ENCODE results near the gene SUPT3H.
"Not testable (repeated sequence)": the region's sequence is repeated elsewhere in the genome, so short reads cannot be mapped to it uniquely, and the experiment has no call there.

SUPT3H gene

DNA sequence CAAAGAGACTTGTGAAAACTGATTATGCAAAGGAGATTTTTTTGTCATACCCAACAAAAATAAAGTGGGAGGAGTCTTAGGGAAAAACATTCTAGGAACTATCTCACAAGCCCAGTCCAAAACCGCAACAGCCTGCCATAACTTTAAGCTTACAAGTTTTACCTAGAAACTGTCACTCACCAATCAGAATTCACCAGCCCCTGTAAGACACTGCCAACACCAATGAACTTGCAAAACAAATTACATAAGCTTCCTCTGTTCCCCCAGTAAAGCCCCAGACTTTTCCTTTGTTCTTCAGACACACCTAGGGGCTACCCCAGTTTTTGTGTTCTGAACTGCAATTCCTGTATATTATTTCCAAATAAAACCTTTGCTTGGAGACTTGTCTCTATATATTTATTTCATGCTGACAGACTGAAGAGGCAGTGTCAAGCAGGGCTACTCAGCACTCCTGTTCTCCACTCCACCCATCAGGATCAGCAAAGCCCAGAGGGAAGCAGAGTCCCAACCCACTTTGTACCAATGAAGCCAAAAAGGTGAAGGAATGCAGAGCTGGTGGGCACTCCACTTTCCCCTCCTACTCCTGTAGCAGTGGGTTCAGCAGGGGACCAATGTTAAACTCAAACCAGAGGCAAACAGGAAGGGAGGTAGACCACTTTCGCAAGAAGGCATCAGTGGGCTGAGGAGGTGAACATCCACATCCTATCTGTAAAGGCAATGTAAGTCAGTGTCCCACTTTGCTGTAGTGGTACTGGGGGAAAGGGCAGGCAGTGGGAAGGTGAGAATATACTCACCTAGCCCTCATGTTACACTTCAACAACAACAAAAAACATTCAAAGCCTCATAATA lies 192.1 kb downstream of the SUPT3H start:
- H3K9me3 ChIP-seq, result peaks cover 2% of the 10 kb centered on the region; the same call in 1 of the 2 replicates
- no peaks in the 10 kb centered on the region for H3K27me3 ChIP-seq (ENCODE audit: low read depth)
- in situ Hi-C loops (cut with MboI; ENCODE audit: low sequenced_read_pairs), result no loop called here
- H3K4me1 ChIP-seq, result no peaks in the 10 kb centered on the region
- DNase-seq (ENCODE audit: low spot score in 2 of 2), result no peak
- H3K36me3 ChIP-seq (replicated peaks), result no peaks in the 10 kb centered on the region
- no peak overlapping the region for H3K4me3 ChIP-seq

DNA sequence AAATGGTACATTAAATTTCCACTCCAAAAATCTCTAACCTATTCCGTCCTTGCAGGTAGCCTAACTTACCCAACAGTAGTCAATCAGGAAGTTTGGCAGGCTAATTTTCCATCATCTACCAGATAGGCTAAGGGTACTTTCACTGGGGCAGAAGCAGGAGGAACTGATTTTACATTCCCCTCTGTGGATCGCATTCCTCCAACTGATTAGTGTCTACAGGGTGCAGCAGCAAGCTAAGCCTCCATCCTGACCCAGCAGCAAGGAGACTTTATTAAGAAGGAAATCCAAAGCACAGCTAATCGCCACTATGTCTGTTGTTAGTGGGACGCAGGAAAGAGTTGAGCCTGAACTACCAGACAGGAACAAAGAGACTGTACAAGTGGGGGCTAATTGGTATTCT lies 192.8 kb downstream of the SUPT3H start:
- no peak for DNase-seq (ENCODE audit: low spot score in 2 of 2)
- in situ Hi-C loops (cut with MboI; ENCODE audit: low sequenced_read_pairs), result no loop called here
- Histone ChIP-seq H3K4me1 (no peaks in the 10 kb centered on the region), H3K4me3 (no peak overlapping the region), H3K27me3 (ENCODE audit: low read depth) (no peaks in the 10 kb centered on the region), H3K9me3 (peaks cover 2% of the 10 kb centered on the region; the same call in 1 of the 2 replicates), H3K36me3 (replicated peaks) (no peaks in the 10 kb centered on the region)

DNA sequence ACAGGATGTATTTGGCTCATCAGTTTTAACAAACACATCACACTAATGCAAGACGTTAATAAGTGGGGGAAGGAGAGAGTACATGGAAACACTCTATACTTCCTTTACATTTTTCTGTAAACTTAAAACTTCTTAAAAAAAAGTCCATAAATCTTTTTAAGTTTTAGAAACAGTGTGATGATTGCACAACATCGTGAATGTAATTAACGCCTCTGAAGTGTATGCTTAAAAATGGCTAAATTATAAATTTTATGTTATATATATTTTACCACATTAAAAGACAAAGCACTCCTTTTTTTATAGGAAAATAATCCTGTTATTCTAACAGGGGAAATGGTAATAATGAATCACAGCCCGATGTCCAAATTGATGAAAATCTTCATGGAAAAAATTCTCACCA lies 193.7 kb downstream of the SUPT3H start:
- Histone ChIP-seq H3K36me3 (replicated peaks) (no peaks in the 10 kb centered on the region), H3K4me3 (no peak overlapping the region), H3K27me3 (ENCODE audit: low read depth) (no peaks in the 10 kb centered on the region), H3K4me1 (no peaks in the 10 kb centered on the region), H3K9me3 (peaks cover 2% of the 10 kb centered on the region; the same call in 1 of the 2 replicates)
- no peak for DNase-seq (ENCODE audit: low spot score in 2 of 2)
- in situ Hi-C loops (cut with MboI; ENCODE audit: low sequenced_read_pairs), result no loop called here

DNA sequence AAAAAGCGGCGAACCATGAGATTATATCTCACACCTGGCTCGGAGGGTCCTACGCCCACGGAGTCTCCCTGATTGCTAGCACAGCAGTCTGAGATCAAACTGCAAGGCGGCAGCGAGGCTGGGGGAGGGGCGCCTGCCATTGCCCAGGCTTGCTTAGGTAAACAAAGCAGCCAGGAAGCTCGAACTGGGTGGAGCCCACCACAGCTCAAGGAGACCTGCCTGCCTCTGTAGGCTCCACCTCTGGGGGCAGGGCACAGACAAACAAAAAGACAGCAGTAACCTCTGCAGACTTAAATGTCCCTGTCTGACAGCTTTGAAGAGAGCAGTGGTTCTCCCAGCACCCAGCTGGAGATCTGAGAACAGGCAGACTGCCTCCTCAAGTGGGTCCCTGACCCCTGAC lies 201.4 kb downstream of the SUPT3H start:
- not testable (repeated sequence) for H3K36me3 ChIP-seq (replicated peaks)

DNA sequence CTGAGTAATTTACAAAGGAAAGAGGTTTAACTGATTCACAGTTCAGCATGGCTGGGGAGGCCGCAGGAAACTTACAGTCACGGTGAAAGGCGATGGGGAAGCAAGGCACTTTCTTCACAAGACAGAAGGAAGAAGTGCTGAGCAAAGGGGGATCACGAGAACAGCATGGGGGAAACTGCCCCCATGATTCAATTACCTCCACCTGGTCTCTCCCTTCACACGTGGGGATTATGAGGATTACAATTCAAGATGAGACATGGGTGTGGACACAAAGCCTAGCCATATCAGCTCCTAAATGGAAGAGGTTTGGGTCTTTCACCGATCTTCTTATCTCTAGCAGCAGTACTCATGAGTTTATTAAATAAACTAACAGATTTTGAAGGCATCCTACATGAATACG lies 202.5 kb downstream of the SUPT3H start:
- no peak for DNase-seq (ENCODE audit: low spot score in 2 of 2)
- H3K36me3 ChIP-seq (replicated peaks), result no peaks in the 10 kb centered on the region
- in situ Hi-C loops (cut with MboI; ENCODE audit: low sequenced_read_pairs), result no loop called here
- no peaks in the 10 kb centered on the region for H3K27me3 ChIP-seq (ENCODE audit: low read depth)
- H3K4me1 ChIP-seq, result peaks cover 3% of the 10 kb centered on the region; the same call in 1 of the 2 replicates
- no peak overlapping the region for H3K4me3 ChIP-seq
- no peaks in the 10 kb centered on the region for H3K9me3 ChIP-seq

More for the DNA sequence above, 201.4 kb downstream of the SUPT3H start:
- H3K4me3 ChIP-seq; H3K4me1 ChIP-seq; H3K9me3 ChIP-seq; H3K27me3 ChIP-seq (ENCODE audit: low read depth); in situ Hi-C loops (cut with MboI; ENCODE audit: low sequenced_read_pairs); DNase-seq (ENCODE audit: low spot score in 2 of 2): not testable (repeated sequence)

DNA sequence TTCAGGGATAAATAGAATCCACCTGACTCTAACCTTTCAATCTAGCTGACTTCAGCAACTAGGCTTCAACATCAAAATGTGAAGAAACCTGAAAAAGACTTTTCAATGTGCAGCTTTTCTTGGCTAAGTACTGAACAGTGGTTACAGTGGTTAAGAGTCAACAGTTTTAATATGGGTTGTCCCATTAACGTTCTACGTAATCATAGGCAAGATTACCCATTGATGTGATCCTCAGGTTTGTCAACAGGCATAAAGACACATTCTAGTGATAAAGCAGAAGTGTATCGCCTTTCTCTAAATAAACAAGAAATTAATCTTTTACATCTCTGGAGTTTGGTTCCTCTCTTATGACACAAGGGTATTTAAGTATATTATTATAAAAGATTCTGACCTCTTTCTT lies 203.7 kb downstream of the SUPT3H start:
- peaks cover 3% of the 10 kb centered on the region; the same call in 1 of the 2 replicates for H3K4me1 ChIP-seq
- no peak for DNase-seq (ENCODE audit: low spot score in 2 of 2)
- H3K9me3 ChIP-seq, result no peaks in the 10 kb centered on the region
- no peaks in the 10 kb centered on the region for H3K27me3 ChIP-seq (ENCODE audit: low read depth)
- no peaks in the 10 kb centered on the region for H3K36me3 ChIP-seq (replicated peaks)
- no peak overlapping the region for H3K4me3 ChIP-seq
- in situ Hi-C loops (cut with MboI; ENCODE audit: low sequenced_read_pairs), result no loop called here

- no peaks in the 10 kb centered on the region for H3K36me3 ChIP-seq (replicated peaks)
- H3K4me3 ChIP-seq, result no peak overlapping the region
- no peaks in the 10 kb centered on the region for H3K27me3 ChIP-seq (ENCODE audit: low read depth)
- in situ Hi-C loops (cut with MboI; ENCODE audit: low sequenced_read_pairs), result no loop called here
- H3K9me3 ChIP-seq, result no peaks in the 10 kb centered on the region
- H3K4me1 ChIP-seq, result peaks cover 3% of the 10 kb centered on the region; the same call in 1 of the 2 replicates
- DNase-seq (ENCODE audit: low spot score in 2 of 2), result no peak
Measured at GRCh38 chr6:45171380-45171779, 206.4 kb downstream of the SUPT3H start.

- Histone ChIP-seq H3K4me1 (peaks cover 3% of the 10 kb centered on the region; the same call in 1 of the 2 replicates), H3K27me3 (ENCODE audit: low read depth) (no peaks in the 10 kb centered on the region)
- in situ Hi-C loops (cut with MboI; ENCODE audit: low sequenced_read_pairs), result no loop called here
Measured at GRCh38 chr6:45170309-45170708, 207.4 kb downstream of the SUPT3H start.

DNA sequence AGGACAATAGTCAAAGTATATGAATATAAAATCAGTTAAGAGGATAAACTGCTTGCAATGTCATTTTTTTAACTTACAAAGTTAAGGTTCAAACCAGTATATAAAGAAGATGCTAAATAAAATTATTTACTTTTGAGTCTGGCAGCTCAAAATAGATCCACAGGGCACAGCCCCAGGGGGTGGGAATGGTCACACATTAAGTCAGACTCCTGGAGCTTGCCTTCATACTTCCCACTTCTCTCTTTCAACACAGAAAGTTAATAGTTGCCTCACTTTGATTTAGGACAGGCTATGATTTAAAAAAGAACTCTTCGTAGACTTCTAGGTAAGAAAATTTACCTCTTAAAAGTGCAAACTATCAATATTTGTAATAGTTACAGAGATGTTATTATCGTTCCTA lies 207.9 kb downstream of the SUPT3H start:
- Histone ChIP-seq H3K4me1 (peaks cover 3% of the 10 kb centered on the region; the same call in 1 of the 2 replicates), H3K9me3 (no peaks in the 10 kb centered on the region), H3K4me3 (no peak overlapping the region), H3K36me3 (replicated peaks) (no peaks in the 10 kb centered on the region), H3K27me3 (ENCODE audit: low read depth) (no peaks in the 10 kb centered on the region)
- in situ Hi-C loops (cut with MboI; ENCODE audit: low sequenced_read_pairs), result no loop called here
- DNase-seq (ENCODE audit: low spot score in 2 of 2), result no peak

More at GRCh38 chr6:45170309-45170708, 207.4 kb downstream of the SUPT3H start:
- DNase-seq (ENCODE audit: low spot score in 2 of 2), result no peak
- Histone ChIP-seq H3K36me3 (replicated peaks) (no peaks in the 10 kb centered on the region), H3K9me3 (no peaks in the 10 kb centered on the region), H3K4me3 (no peak overlapping the region)

GRCh38 chr6:45163952-45164766 lies 213.6 kb downstream of the SUPT3H start:
- no peaks in the 10 kb centered on the region for H3K9me3 ChIP-seq
- H3K27me3 ChIP-seq (ENCODE audit: low read depth), result no peaks in the 10 kb centered on the region
- in situ Hi-C loops (cut with MboI; ENCODE audit: low sequenced_read_pairs), result no loop called here

GRCh38 chr6:45160305-45160704 lies 217.4 kb downstream of the SUPT3H start:
- Histone ChIP-seq H3K36me3 (replicated peaks) (no peaks in the 10 kb centered on the region), H3K4me1 (no peaks in the 10 kb centered on the region), H3K9me3 (no peaks in the 10 kb centered on the region), H3K27me3 (ENCODE audit: low read depth) (no peaks in the 10 kb centered on the region), H3K4me3 (no peak overlapping the region)
- in situ Hi-C loops (cut with MboI; ENCODE audit: low sequenced_read_pairs), result no loop called here
- DNase-seq (ENCODE audit: low spot score in 2 of 2), result no peak

More at GRCh38 chr6:45163952-45164766, 213.6 kb downstream of the SUPT3H start:
- no peak for DNase-seq (ENCODE audit: low spot score in 2 of 2)
- H3K36me3 ChIP-seq (replicated peaks), result no peaks in the 10 kb centered on the region
- no peak overlapping the region for H3K4me3 ChIP-seq
- H3K4me1 ChIP-seq, result no peaks in the 10 kb centered on the region

- Histone ChIP-seq H3K9me3 (no peaks in the 10 kb centered on the region), H3K36me3 (replicated peaks) (no peaks in the 10 kb centered on the region), H3K27me3 (ENCODE audit: low read depth) (no peaks in the 10 kb centered on the region), H3K4me1 (no peaks in the 10 kb centered on the region), H3K4me3 (no peak overlapping the region)
- no peak for DNase-seq (ENCODE audit: low spot score in 2 of 2)
- in situ Hi-C loops (cut with MboI; ENCODE audit: low sequenced_read_pairs), result no loop called here
Measured at GRCh38 chr6:45156075-45156474, 221.7 kb downstream of the SUPT3H start.

GRCh38 chr6:45155341-45155894 lies 222.3 kb downstream of the SUPT3H start:
- Histone ChIP-seq H3K4me1 (no peaks in the 10 kb centered on the region), H3K36me3 (replicated peaks) (no peaks in the 10 kb centered on the region), H3K9me3 (no peaks in the 10 kb centered on the region), H3K27me3 (ENCODE audit: low read depth) (no peaks in the 10 kb centered on the region), H3K4me3 (no peak overlapping the region)
- in situ Hi-C loops (cut with MboI; ENCODE audit: low sequenced_read_pairs), result no loop called here
- no peak for DNase-seq (ENCODE audit: low spot score in 2 of 2)

DNA sequence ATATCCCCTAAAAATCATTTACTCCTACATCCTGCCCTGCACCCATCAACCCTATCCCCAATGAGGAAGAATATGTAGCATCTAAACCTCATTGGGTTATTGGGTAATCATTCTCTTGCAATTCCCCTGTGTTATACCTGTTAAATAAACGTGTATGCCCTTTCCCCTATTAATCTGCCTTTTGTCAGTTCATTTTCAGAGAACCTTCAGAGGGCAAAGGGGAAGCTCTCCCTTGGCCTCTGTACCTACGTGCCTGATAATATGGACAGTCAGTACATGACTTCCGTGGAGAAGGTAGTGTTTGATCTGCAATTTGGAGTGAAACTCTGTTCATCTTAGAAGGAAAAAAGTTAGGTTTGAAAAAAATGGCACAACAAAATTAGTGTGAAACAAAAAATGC lies 223.1 kb downstream of the SUPT3H start:
- in situ Hi-C loops (cut with MboI; ENCODE audit: low sequenced_read_pairs), result no loop called here
- no peak overlapping the region for H3K4me3 ChIP-seq
- no peaks in the 10 kb centered on the region for H3K4me1 ChIP-seq
- no peaks in the 10 kb centered on the region for H3K36me3 ChIP-seq (replicated peaks)
- H3K9me3 ChIP-seq, result no peaks in the 10 kb centered on the region
- no peaks in the 10 kb centered on the region for H3K27me3 ChIP-seq (ENCODE audit: low read depth)
- no peak for DNase-seq (ENCODE audit: low spot score in 2 of 2)
